ENCODE data around the gene IP6K2.
"Not testable (repeated sequence)": the region's sequence is repeated elsewhere in the genome, so short reads cannot be mapped to it uniquely, and the experiment has no call there.

GRCh38 chr3:48733752-48734518 lies 16.9 kb upstream of the IP6K2 start:
- TF ChIP-seq CTCF, POLR2A (IDR thresholded peaks at IDR 0.05): not testable (repeated sequence)
